Measurements from ENCODE around the gene SRGAP2C.
"Not testable (repeated sequence)": the region's sequence is repeated elsewhere in the genome, so short reads cannot be mapped to it uniquely, and the experiment has no call there.

- not testable (repeated sequence) for TF ChIP-seq CTCF, POLR2AphosphoS5, EP300, POLR2A (IDR thresholded peaks at IDR 0.05)
Measured at GRCh38 chr1:121246399-121246798, 61.6 kb downstream of the SRGAP2C start.
